ENCODE results near the gene UNC5CL.

- TF ChIP-seq POLR2A (IDR thresholded peaks at IDR 0.05) (no peak), CTCF (IDR thresholded peaks at IDR 0.05) (no peak), EP300 (IDR thresholded peaks at IDR 0.05) (no peak)
Observed at GRCh38 chr6:41055149-41055548, 16.1 kb upstream of the UNC5CL start.
